K562 (cell line): ENCODE data around the gene PDCD6IP. TPM values are rescaled to one million over a fixed set of nuclear protein-coding genes. Genes with fewer than 3 reads are reported as not detected.
A peak's percentile ranks its signal among the peaks of the same experiment; 100 is the strongest.

Source experiments
- ARID1B ChIP-seq: fragments of 450-650 bp; IDR thresholded peaks from 2 replicates; pipeline ENCODE4 v1.6.1; 2016; ENCODE audit warnings: antibody characterized with exemption, mild to moderate bottlenecking, inconsistent platforms
- BCOR ChIP-seq: fragments of 450-650 bp; IDR thresholded peaks from 2 replicates; pipeline ENCODE4 v1.6.1; 2016
- CBFA2T3 ChIP-seq: fragments of 450-650 bp; IDR thresholded peaks from 2 replicates; pipeline ENCODE4 v1.6.1; 2017
- CREM ChIP-seq: IDR thresholded peaks from 2 replicates; pipeline ENCODE4 v1.6.1; 2014; ENCODE audit warnings: antibody characterized with exemption, low read depth
- DNMT1 ChIP-seq: fragments of 450-650 bp; IDR thresholded peaks from 2 replicates; pipeline ENCODE4 v1.6.1; 2016; ENCODE audit warnings: antibody characterized with exemption, mild to moderate bottlenecking
- EHMT2 ChIP-seq: fragments of 450-650 bp; IDR thresholded peaks from 2 replicates; pipeline ENCODE4 v1.6.1; 2018; ENCODE audit warnings: antibody characterized with exemption
- ESRRB ChIP-seq: fragments of 250-450 bp; sonication (Bioruptor Pico); IDR thresholded peaks from 2 replicates; pipeline ENCODE4 v1.5.0; 2020; ENCODE audit warnings: mild to moderate bottlenecking, moderate library complexity, borderline replicate concordance
- FOXA3 ChIP-seq, 2 experiments: fragments of 450-650 bp in 1 of 2; sonication (generic) in 1 of 2; formaldehyde crosslinking; IDR thresholded peaks in 1 of 2; conservative IDR thresholded peaks in 1 of 2; 2 replicates each; pipeline versions ENCODE4 v1.4.0 to v1.8.0; 2020 to 2022; ENCODE audit warnings: mild to moderate bottlenecking in 2 of 2, missing genetic modification reagents in 1 of 2
- FOXP1 ChIP-seq: sonication (generic); formaldehyde crosslinking; IDR thresholded peaks from 2 replicates; pipeline ENCODE4 v1.8.0; 2022; ENCODE audit warnings: mild to moderate bottlenecking, missing genetic modification reagents
- FUS ChIP-seq: fragments of 200-400 bp; formaldehyde crosslinking; optimal IDR thresholded peaks from 2 replicates; pipeline ENCODE3; 2017; ENCODE audit warnings: low read depth, low read length
- GABPB2 ChIP-seq: fragments of 250-450 bp; sonication (Bioruptor Pico); conservative IDR thresholded peaks from 2 replicates; pipeline ENCODE4 v1.5.1; 2021; ENCODE audit warnings: mild to moderate bottlenecking
- HLTF ChIP-seq: fragments of 450-650 bp; IDR thresholded peaks from 2 replicates; pipeline ENCODE4 v1.6.1; 2016
- HMG20B ChIP-seq: fragments of 250-450 bp; sonication (Bioruptor Pico); IDR thresholded peaks from 2 replicates; pipeline ENCODE4 v1.5.0; 2021; ENCODE audit warnings: mild to moderate bottlenecking
- MEF2D ChIP-seq: conservative IDR thresholded peaks from 2 replicates; pipeline ENCODE4 v1.6.1; 2016; ENCODE audit warnings: low read depth, missing genetic modification characterization, missing compliant biosample characterization
- PCBP2 ChIP-seq: fragments of 200-400 bp; formaldehyde crosslinking; IDR thresholded peaks from 2 replicates; pipeline ENCODE4 v1.6.1; 2018; ENCODE audit warnings: low read length, low read depth, mild to moderate bottlenecking, moderate library complexity; ENCODE audit not compliant: poor library complexity, severe bottlenecking
- RBM39 ChIP-seq: fragments of 200-400 bp; formaldehyde crosslinking; optimal IDR thresholded peaks from 2 replicates; pipeline ENCODE3; 2018; ENCODE audit warnings: low read depth, low read length
- SIRT6 ChIP-seq: IDR thresholded peaks from one replicate; pipeline ENCODE4 v1.6.1; 2012; ENCODE audit warnings: low read depth, mild to moderate bottlenecking, control low read depth, inconsistent platforms, low read length, moderate library complexity
- SMAD4 ChIP-seq: fragments of 250-450 bp; sonication (Bioruptor Pico); conservative IDR thresholded peaks from 2 replicates; pipeline ENCODE4 v1.8.0; 2021; ENCODE audit warnings: inconsistent platforms, mild to moderate bottlenecking, moderate library complexity
- SNRNP70 ChIP-seq: fragments of 200-400 bp; formaldehyde crosslinking; optimal IDR thresholded peaks from 2 replicates; pipeline ENCODE3; 2017; ENCODE audit warnings: low read depth, low read length
- TAF7 ChIP-seq: fragments of 450-650 bp; IDR thresholded peaks from 2 replicates; pipeline ENCODE4 v1.6.1; 2016; ENCODE audit warnings: missing genetic modification characterization, missing compliant biosample characterization
- TEAD4 ChIP-seq, 2 experiments: sonication (generic) in 1 of 2; formaldehyde crosslinking in 1 of 2; IDR thresholded peaks; 2 replicates each; pipeline versions ENCODE4 v1.6.1 to v1.8.0; 2012 to 2022; ENCODE audit warnings: borderline replicate concordance in 1 of 2, inconsistent platforms in 1 of 2, low read length in 1 of 2, mild to moderate bottlenecking in 1 of 2, missing genetic modification reagents in 1 of 2
- TFAM ChIP-seq: fragments of 250-450 bp; sonication (Bioruptor Pico); conservative IDR thresholded peaks from 2 replicates; pipeline ENCODE4 v1.5.0; 2021; ENCODE audit warnings: mild to moderate bottlenecking, moderate library complexity
- ZEB2 ChIP-seq: fragments of 450-650 bp; IDR thresholded peaks from 2 replicates; pipeline ENCODE4 v1.6.1; 2016
- ZNF184 ChIP-seq: sonication (generic); formaldehyde crosslinking; IDR thresholded peaks from 2 replicates; pipeline ENCODE4 v1.5.0; 2020; ENCODE audit warnings: missing genetic modification reagents
- ZNF197 ChIP-seq: fragments of 200-800 bp; sonication (Bioruptor generic); IDR thresholded peaks from 2 replicates; pipeline ENCODE4 v1.6.1; 2016; ENCODE audit warnings: low read depth, missing genetic modification characterization, missing compliant biosample characterization
- ZNF232 ChIP-seq: sonication (generic); formaldehyde crosslinking; IDR thresholded peaks from 2 replicates; pipeline ENCODE4 v1.8.0; 2022; ENCODE audit warnings: mild to moderate bottlenecking, missing genetic modification reagents
- polyA plus RNA-seq, 8 experiments: library from polyadenylated mRNA; depleted of rRNA in 4 of 8; stranded (reverse) in 5 of 8; unstranded in 3 of 8; fragments of >200 nt; fragmentation: Nextera tagmentation in 2 of 8; fragmentation: Illumina TruSeq in 1 of 8; extraction: Ambion mirVana in 2 of 8; extraction: Trizol in 1 of 8; gene quantifications; 2 replicates each; pipeline versions ENCODE4 v1.2.1 to v1.2.3, GENCODE V29; 2011 to 2014; ENCODE audit warnings: inconsistent platforms in 1 of 8, missing spikeins in 1 of 8
- total RNA-seq, 7 experiments: library from RNA; depleted of rRNA in 6 of 7; stranded (reverse); fragments of >200 nt in 6 of 7; fragmentation: Illumina TruSeq in 2 of 7; extraction: Trizol in 2 of 7; gene quantifications; 2 replicates each; pipeline versions ENCODE4 v1.2.1 to v1.2.3, GENCODE V29; 2011 to 2021; ENCODE audit warnings: low replicate concordance in 1 of 7
- TF ChIP-seq, protein P1 (sequence below): fragments of 250-450 bp; sonication (Bioruptor Pico); IDR thresholded peaks from 2 replicates; pipeline ENCODE4 v1.4.0; 2020

PDCD6IP gene
- total and polyA plus RNA-seq, 9 of the 15 experiments (the other 6 are each of a cell fraction or from before 2014, with no cell fraction given) = 40.2 to 302 (median 122) TPM

DNA sequence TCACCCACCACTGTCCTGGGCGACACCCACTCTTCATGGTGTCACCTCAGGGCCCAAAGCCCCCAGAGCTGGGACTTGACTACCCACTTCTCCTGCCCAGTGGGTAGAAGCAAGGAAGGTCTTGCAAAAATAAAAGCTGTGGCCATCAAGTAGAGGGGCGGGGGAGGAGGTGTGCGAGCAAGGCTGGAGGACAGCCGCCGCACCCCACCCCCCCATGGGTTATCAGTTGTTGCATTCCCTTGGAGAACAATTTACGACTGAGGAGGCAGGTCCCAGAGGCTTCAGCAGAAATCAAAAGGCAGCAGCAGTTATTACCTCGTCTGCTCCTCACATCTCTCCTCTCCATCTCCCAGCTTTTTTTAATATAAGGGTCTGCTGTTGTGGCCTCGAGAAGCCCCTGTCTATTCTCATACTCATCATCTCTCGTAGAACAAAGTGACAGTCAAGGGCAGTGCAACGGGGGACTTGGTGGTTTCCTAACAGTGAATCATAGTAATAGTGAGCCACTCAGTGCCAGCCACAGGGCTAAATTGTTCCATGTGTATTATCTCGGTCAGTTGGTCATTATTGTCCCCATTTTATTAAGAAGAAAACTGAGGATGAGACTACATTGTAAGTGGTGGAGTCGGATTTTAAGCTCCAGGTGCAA lies 116.4 kb downstream of the PDCD6IP start (continued):
- TF ChIP-seq ZNF184 (CRISPR knock-in tag) (no peak), SNRNP70 (no peak), FUS (no peak), TFAM (no peak), GABPB2 (CRISPR knock-in tag) (no peak), ZEB2 (no peak), HMG20B (no peak), FOXP1 (CRISPR knock-in tag) (no peak), CREM (peak; percentile 64), SIRT6 (no peak), ZNF197 (CRISPR knock-in tag) (no peak), ARID1B (peak; percentile 91), TAF7 (no peak), ZNF232 (CRISPR knock-in tag) (no peak), RBM39 (no peak), PCBP2 (no peak), EHMT2 (peak; percentile 94), CBFA2T3 (peak; percentile 90), DNMT1 (no peak), TEAD4 (IDR thresholded peaks at IDR 0.05; ENCODE audit: low read length) (peak; percentile 90), TEAD4 (CRISPR knock-in tag; IDR thresholded peaks at IDR 0.05; ENCODE audit: borderline replicate concordance) (no peak), ESRRB (no peak), HLTF (no peak), FOXA3 (CRISPR knock-in tag; conservative IDR thresholded peaks at IDR 0.05 in 1 of 2, IDR thresholded peaks at IDR 0.05 in 1 of 2) (no peak), BCOR (no peak; the same call in 1 of the 2 replicates), SMAD4 (CRISPR knock-in tag) (peak; percentile 88), MEF2D (peak; percentile 49; the same call in 1 of the 2 replicates)
- TF ChIP-seq, protein P1, sequence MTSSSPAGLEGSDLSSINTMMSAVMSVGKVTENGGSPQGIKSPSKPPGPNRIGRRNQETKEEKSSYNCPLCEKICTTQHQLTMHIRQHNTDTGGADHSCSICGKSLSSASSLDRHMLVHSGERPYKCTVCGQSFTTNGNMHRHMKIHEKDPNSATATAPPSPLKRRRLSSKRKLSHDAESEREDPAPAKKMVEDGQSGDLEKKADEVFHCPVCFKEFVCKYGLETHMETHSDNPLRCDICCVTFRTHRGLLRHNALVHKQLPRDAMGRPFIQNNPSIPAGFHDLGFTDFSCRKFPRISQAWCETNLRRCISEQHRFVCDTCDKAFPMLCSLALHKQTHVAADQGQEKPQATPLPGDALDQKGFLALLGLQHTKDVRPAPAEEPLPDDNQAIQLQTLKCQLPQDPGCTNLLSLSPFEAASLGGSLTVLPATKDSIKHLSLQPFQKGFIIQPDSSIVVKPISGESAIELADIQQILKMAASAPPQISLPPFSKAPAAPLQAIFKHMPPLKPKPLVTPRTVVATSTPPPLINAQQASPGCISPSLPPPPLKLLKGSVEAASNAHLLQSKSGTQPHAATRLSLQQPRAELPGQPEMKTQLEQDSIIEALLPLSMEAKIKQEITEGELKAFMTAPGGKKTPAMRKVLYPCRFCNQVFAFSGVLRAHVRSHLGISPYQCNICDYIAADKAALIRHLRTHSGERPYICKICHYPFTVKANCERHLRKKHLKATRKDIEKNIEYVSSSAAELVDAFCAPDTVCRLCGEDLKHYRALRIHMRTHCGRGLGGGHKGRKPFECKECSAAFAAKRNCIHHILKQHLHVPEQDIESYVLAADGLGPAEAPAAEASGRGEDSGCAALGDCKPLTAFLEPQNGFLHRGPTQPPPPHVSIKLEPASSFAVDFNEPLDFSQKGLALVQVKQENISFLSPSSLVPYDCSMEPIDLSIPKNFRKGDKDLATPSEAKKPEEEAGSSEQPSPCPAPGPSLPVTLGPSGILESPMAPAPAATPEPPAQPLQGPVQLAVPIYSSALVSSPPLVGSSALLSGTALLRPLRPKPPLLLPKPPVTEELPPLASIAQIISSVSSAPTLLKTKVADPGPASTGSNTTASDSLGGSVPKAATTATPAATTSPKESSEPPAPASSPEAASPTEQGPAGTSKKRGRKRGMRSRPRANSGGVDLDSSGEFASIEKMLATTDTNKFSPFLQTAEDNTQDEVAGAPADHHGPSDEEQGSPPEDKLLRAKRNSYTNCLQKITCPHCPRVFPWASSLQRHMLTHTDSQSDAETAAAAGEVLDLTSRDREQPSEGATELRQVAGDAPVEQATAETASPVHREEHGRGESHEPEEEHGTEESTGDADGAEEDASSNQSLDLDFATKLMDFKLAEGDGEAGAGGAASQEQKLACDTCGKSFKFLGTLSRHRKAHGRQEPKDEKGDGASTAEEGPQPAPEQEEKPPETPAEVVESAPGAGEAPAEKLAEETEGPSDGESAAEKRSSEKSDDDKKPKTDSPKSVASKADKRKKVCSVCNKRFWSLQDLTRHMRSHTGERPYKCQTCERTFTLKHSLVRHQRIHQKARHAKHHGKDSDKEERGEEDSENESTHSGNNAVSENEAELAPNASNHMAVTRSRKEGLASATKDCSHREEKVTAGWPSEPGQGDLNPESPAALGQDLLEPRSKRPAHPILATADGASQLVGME (CRISPR knock-in tag) = no peak
